Thyroid gland (tissue), 4 donors: Measurements from ENCODE around the gene ZNF423. TPM values are rescaled to one million over a fixed set of nuclear protein-coding genes. Genes with fewer than 3 reads are reported as not detected.

Experiments
- DNase-seq, 2 donors: peaks; one replicate each; pipeline ENCODE4 v3.0.0-alpha.2; 2019
- H3K27ac ChIP-seq, 3 donors: fragments of 200-600 bp; sonication (generic); 1 replicate in 2 of 3; 2 replicates in 1 of 3; pipeline ENCODE4 v1.5.1; 2016 to 2019; ENCODE audit warnings: mild to moderate bottlenecking in 1 of 3, moderate library complexity in 1 of 3
- H3K27me3 ChIP-seq: fragments of 200-600 bp; sonication (generic); one replicate; pipeline ENCODE4 v1.5.1; 2019
- H3K36me3 ChIP-seq, 2 donors: fragments of 200-600 bp; sonication (generic); one replicate each; pipeline ENCODE4 v1.5.1; 2016 to 2019
- H3K4me1 ChIP-seq, 2 donors: fragments of 200-600 bp; sonication (generic); one replicate each; pipeline ENCODE4 v1.5.1; 2017 to 2019
- H3K4me3 ChIP-seq, 3 donors: fragments of 200-600 bp; sonication (generic); replicated peaks in 1 of 3; 1 replicate in 2 of 3; 2 replicates in 1 of 3; pipeline ENCODE4 v1.5.1; 2016; ENCODE audit warnings: mild to moderate bottlenecking in 1 of 3
- H3K9me3 ChIP-seq: fragments of 200-600 bp; sonication (generic); one replicate; pipeline ENCODE4 v1.5.1; 2017
- POLR2A ChIP-seq, 2 donors: fragments of 450-650 bp; IDR thresholded peaks; one replicate each; pipeline ENCODE4 v1.6.1; 2017; ENCODE audit warnings: antibody characterized with exemption in 2 of 2, mild to moderate bottlenecking in 2 of 2, moderate library complexity in 1 of 2
- WGBS, 2 donors: methylation state at CpG; one replicate each; pipeline ENCODE4 v1.1.5; 2017; 5-methylcytosine and 5-hydroxymethylcytosine counted together
- intact Hi-C: fragments of 100-400 bp; cut with DNase I; formaldehyde crosslinking; loops from one replicate; pipeline ENCODE4 v1.15.1; 2023
- total RNA-seq, 4 donors: library from RNA; depleted of rRNA; stranded (reverse); fragments of >200 nt; gene quantifications; one replicate each; pipeline ENCODE4 v1.2.3, GENCODE V29; 2016
- TF ChIP-seq, protein P1 (sequence below), 6 experiments: fragments of 200-600 bp in 3 of 6; fragments of 450-650 bp in 3 of 6; sonication (generic) in 3 of 6; IDR thresholded peaks; one replicate each; pipeline ENCODE4 v1.5.1; 2016 to 2019; ENCODE audit warnings: antibody characterized with exemption in 6 of 6, mild to moderate bottlenecking in 2 of 6, inconsistent platforms in 1 of 6, moderate library complexity in 1 of 6

The ZNF423 gene
- total RNA-seq, 4 donors from 2014 or later: 7.4 to 10.0 (median 8.5) TPM

DNA sequence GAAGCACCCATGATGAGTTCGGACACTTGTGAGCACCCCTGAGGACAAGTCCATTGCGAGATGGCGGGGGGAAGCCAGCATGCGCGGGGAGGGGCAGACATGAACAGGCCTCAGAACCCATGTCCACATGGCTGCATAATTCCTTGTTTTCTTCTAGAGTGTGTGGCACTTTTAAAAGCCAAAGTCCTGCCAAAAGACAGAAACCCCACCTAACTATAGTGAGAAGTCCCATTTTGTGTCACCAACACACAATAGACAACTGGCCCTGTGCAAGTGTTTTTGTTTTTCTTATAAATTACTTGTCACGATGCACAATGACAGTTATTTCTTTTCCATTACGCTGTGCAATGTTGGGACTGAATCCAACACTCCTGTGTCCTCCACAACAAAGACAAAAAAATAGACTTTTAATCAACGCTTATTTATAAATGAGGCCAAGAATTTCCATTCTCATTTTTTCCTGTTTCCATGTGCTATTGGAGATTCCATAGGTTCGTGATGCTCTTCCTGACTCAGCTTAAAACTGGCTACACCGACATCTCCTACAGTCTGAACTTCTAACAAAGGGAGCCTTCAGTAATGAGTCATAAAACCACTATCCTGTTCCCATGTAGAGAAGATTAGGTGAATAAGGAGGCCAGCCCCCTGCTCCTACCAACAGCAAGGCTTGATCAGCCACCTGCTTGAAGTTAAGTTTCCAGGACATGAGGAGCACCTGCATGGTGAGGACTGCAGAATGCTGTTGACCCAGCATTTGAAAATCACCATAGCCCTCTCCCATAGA lies 98.9 kb downstream of the ZNF423 start:
- no peak for DNase-seq
- TF ChIP-seq POLR2A (IDR thresholded peaks at IDR 0.05): no peak
- TF ChIP-seq, protein P1, sequence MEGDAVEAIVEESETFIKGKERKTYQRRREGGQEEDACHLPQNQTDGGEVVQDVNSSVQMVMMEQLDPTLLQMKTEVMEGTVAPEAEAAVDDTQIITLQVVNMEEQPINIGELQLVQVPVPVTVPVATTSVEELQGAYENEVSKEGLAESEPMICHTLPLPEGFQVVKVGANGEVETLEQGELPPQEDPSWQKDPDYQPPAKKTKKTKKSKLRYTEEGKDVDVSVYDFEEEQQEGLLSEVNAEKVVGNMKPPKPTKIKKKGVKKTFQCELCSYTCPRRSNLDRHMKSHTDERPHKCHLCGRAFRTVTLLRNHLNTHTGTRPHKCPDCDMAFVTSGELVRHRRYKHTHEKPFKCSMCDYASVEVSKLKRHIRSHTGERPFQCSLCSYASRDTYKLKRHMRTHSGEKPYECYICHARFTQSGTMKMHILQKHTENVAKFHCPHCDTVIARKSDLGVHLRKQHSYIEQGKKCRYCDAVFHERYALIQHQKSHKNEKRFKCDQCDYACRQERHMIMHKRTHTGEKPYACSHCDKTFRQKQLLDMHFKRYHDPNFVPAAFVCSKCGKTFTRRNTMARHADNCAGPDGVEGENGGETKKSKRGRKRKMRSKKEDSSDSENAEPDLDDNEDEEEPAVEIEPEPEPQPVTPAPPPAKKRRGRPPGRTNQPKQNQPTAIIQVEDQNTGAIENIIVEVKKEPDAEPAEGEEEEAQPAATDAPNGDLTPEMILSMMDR (IDR thresholded peaks at IDR 0.05): no peak
- H3K36me3 ChIP-seq: no peaks in the 10 kb centered on the region
- H3K4me1 ChIP-seq: peaks cover 8 to 17% of the 10 kb centered on the region in 2 donors
- H3K9me3 ChIP-seq: no peaks in the 10 kb centered on the region
- H3K27me3 ChIP-seq: no peaks in the 10 kb centered on the region
- WGBS, 2 donors: 85 to 88% methylated on average over 10 of the region's 10 CpGs
- H3K4me3 ChIP-seq: no peak overlapping the region
- H3K27ac ChIP-seq: no peak overlapping the region
- intact Hi-C loops: no loop called here

GRCh38 chr16:49755716-49756505 lies 100.0 kb downstream of the ZNF423 start:
- H3K4me3 ChIP-seq: no peak overlapping the region
- no peak for DNase-seq
- no peaks in the 10 kb centered on the region for H3K36me3 ChIP-seq
- peak overlapping the region in 1 of 3 donors; percentile 77 for H3K27ac ChIP-seq
- H3K27me3 ChIP-seq: no peaks in the 10 kb centered on the region
- intact Hi-C loops: no loop called here
- TF ChIP-seq, protein P1 (IDR thresholded peaks at IDR 0.05): no peak
- no peak for TF ChIP-seq POLR2A (IDR thresholded peaks at IDR 0.05)
- H3K9me3 ChIP-seq: no peaks in the 10 kb centered on the region
- WGBS, 2 donors: 66 to 75% methylated on average over 13 of the region's 13 CpGs
- peaks cover 8 to 23% of the 10 kb centered on the region in 2 donors for H3K4me1 ChIP-seq

DNA sequence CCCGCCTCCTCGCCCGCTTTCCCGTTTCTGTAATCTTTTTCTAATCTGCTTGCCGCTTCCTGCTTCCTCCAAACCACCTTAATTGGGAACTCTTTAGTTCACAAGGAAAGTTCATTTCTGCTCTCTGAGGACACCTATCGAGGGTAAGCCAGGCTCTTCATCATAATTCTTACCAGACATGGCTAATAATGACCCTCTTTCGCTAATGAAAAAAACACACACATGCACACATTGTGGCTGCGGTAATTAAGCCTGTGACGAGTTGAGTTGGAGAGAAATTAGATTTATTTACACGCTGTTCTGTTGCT lies 100.6 kb downstream of the ZNF423 start:
- DNase-seq: peak in 1 of 2 donors; percentile 20
- Histone ChIP-seq H3K9me3 (no peaks in the 10 kb centered on the region), H3K27me3 (no peaks in the 10 kb centered on the region), H3K27ac (peak overlapping the region in 2 of 3 donors; percentile 62 to 77), H3K36me3 (no peaks in the 10 kb centered on the region), H3K4me1 (peaks cover 8 to 30% of the 10 kb centered on the region in 2 donors), H3K4me3 (peak overlapping the region in 1 of 3 donors; percentile 14)
- TF ChIP-seq POLR2A (IDR thresholded peaks at IDR 0.05): no peak
- TF ChIP-seq, protein P1 (IDR thresholded peaks at IDR 0.05): peak in 4 of 6 experiments; percentile 8 to 52 (median 48)
- intact Hi-C loops: no loop called here
- 6% methylated on average over 10 of the region's 10 CpGs for whole genome bisulfite sequencing, 2 donors

DNA sequence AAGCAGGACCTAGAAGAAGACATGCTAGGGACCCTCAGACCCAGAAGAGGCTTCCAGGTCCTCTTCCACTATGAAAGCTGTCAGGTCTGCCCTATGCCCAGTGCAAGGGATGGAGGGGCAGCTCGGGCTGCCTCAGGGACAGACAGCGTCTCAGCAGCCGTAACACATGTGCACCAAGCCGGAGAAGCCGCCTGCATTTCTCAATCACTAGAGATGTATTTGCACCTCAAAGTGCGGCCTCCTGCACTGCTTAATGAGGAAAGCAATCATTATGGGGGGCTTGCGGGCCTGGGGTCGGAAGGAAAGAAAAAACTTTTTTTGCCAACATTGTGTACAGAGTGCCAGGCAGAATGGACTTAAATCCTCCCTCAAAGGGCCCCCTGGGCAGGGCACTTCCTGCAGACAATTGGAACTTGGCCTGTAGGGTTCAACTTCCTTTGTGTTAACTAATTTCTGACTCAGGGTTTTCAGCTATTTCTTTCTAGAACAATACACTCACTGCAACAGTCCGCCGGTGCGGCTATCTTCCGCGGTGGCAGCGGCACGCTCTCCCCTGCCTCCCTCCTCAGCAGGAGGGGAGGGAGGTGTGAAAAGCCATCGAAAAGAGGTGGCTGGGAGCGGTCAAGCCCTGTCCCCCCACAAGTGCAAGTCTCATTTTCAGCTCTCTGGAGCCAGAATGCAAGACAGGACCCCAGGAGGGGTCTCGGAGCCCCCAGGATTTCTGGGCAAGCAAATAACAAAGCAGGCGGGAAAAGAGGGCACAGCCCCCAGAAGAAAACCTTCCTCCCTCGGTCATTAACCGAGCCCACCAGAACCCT lies 101.2 kb downstream of the ZNF423 start:
- intact Hi-C loops: no loop called here

More for the DNA sequence above, 101.2 kb downstream of the ZNF423 start:
- WGBS, 2 donors: 36 to 39% methylated on average over 20 to 21 of the region's 21 CpGs
- Histone ChIP-seq H3K9me3 (no peaks in the 10 kb centered on the region), H3K4me3 (peak overlapping the region in 2 of 3 donors; percentile 9 to 14), H3K27me3 (no peaks in the 10 kb centered on the region), H3K27ac (peak overlapping the region in 2 of 3 donors; percentile 62 to 77), H3K4me1 (peaks cover 8 to 34% of the 10 kb centered on the region in 2 donors), H3K36me3 (no peaks in the 10 kb centered on the region)
- TF ChIP-seq POLR2A (IDR thresholded peaks at IDR 0.05): no peak
- TF ChIP-seq, protein P1 (IDR thresholded peaks at IDR 0.05): no peak
- DNase-seq: peak in 1 of 2 donors; percentile 15
